Activated T-cell treated with anti-CD3 and anti-CD28 coated beads for 24 hours (primary cell): Measurements from ENCODE around the gene FLRT2.

Experiments
- DNase-seq: peaks from one replicate; pipeline ENCODE4 v3.0.0-alpha.2; 2020; ENCODE audit warnings: low read depth

FLRT2 gene

GRCh38 chr14:85564841-85565527, 35.0 kb downstream of the FLRT2 start:
- no peak for DNase-seq

DNA sequence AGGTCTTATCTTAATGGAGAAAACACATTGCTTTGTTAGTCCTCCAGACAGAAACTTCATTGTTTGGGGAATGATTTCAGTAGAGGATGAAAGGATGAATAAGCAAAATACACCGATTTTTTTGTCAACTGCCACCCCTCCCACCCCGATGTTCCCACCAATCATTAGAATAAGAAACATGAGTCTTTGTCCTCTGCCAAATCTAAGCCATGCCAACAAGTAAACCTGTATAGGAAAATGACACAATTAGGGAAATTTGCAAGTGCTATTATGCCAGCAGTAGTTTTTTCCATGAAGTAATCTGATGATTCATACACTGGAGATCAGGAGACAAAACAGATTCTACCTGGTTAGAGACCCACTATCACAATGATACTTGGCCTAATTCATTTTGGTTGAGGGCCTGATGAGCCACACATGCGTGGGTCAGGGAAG, 35.9 kb downstream of the FLRT2 start:
- no peak for DNase-seq

- no peak for DNase-seq
Measured at GRCh38 chr14:85566603-85567002, 36.7 kb downstream of the FLRT2 start.

GRCh38 chr14:85572011-85572410, 42.1 kb downstream of the FLRT2 start:
- no peak for DNase-seq

DNA sequence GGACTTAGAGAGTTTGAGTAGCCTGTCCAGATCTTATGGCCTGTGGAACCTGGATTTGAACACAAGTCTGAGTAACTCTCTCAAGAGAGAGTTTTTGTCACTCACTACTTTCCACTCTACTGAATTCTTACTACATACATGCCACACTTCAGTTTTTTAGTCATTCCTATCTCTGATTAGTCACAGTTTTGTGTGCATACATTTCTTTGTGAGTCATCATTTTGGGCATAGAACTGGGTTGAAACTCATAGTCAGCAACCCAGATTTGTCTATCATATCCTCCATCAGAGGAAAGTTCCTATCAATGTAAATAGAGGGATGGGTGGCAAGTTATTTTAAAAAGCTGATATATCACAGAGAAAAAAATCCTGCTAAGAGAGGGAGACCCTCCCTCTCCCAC, 42.9 kb downstream of the FLRT2 start:
- DNase-seq: no peak

DNA sequence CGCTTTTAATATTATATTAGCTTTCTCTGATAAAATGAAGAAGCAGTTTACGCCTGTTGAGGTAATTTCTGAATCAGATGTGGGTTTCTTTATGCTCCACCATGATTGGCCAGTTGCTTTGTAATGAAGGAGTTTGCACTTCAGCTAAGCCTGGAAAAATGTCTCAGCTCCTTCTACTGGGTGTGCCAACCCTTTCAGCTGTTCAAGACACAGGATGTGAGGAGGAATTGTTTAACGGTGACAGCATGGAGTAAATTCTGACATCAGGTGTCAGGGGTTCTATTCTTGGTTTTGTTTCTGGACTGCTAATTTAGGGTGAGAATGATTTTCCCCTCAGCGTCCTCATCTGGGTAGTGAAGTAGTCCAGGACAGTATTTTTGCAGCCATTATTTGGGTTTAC, 43.5 kb downstream of the FLRT2 start:
- no peak for DNase-seq

- DNase-seq: no peak
Measured at GRCh38 chr14:85574853-85575616, 45.1 kb downstream of the FLRT2 start.

DNA sequence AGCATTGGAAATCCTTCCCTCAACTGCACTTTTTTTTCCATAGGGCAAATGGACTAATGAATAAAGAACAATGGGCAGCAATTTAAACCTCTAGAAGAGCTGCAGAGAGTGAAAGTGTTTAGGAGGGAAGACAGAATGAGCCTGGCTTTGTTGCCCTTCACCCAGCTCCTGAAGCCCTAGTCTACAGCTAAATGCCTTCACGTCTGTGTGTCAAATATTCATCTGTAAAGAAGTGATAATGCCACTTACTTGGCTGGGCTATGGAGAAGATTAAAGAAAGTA, 45.6 kb downstream of the FLRT2 start:
- DNase-seq: no peak

DNA sequence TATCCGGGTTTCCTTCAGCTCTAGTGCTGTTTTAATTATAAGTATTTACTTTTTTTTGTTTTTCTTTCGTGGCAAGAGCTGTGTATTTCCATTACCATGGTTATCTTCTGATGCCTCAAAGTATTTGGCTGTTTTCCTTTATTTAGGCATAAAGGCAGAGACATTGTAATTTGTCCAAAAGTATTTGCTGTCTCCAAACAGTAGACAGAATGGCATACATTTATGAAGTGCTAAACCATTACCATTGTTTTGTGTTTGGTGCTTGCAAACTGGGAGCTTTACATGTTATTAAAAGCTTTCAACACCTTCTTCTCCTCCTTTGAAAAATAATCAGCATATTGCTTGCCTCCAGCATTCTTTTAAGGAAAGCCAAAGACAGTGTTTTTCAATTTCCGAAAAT, 46.3 kb downstream of the FLRT2 start:
- no peak for DNase-seq

DNA sequence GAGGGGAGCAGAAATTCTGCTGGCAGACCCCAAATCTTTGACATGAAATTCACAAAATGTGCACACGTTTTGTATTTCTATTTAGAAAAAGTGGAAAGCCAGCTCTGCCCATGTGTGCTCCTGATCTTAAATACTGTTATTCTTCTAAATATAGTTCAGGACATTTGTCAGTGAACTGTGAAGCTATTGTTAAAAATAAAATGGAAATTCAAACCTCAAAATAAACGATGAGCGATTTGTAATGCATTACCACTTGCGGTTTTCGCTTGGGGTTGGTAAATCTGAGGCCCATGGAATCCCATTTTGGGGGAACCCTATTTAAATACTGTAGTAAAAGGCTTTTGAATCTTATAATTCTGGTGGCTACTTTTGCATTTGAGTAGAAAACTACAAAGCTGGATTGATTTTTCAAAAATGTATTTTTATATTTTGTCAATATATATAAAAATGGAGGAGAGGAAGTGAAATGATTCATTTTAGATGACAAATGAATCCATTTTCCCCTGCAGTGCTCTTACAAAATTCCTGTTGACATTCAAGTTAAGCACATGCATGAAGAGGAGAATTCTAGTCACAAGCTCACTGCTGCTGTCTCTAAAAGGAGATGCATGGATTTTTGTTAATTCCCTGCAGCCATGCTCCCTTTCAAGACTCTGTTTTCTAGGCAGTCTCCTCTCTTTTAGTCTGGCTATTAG, 47.1 kb downstream of the FLRT2 start:
- DNase-seq: no peak

DNA sequence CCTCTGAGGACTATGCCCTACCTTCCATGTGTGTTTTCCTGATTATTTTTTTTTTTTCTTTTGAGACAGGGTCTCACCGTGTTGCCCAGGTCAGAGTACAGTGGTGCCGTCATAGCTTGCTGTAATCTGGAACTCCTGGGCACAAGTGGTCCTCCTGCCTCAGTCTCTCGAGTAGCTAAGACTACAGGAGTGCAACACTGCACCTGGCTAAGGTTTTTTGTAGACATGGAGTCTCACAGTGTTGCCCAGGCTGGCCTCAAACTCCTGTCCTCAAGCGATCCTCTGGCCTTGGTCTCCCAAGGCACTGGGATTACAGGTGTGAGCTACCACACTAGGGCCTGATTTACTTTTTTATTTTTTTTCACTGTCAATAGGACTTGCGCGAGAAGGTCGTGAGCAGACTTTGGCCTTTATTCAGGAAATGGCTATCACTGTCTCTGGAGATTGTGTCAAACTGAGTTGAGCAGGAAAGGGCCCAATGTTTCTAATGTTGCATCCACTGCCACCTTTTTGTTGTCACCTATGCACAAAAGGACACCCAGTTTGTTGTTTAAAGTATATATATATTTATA, 47.7 kb downstream of the FLRT2 start:
- DNase-seq: no peak

- DNase-seq: no peak
Measured at GRCh38 chr14:85578357-85578756, 48.4 kb downstream of the FLRT2 start.

GRCh38 chr14:85578930-85579329, 49.0 kb downstream of the FLRT2 start:
- DNase-seq: no peak

DNA sequence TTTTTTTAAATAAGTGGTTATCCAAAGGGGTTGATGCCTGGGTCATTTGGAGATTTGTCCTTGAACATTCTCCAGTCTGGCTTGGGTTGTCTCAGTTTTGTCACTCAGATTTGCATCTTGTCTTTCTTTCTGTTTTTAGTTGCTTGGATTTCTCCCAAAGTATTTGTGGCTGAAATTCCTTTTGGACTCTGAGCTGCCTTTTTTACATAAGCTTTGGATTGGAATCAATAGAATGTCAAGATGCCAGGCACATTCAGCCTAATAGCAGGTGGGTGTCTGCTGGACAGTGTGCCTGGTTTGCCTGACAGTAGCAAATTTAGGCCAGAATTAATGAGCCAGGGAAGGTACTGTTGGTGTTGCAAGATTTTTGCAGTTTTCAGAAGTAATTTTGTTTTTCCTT, 50.0 kb downstream of the FLRT2 start:
- DNase-seq: no peak

DNA sequence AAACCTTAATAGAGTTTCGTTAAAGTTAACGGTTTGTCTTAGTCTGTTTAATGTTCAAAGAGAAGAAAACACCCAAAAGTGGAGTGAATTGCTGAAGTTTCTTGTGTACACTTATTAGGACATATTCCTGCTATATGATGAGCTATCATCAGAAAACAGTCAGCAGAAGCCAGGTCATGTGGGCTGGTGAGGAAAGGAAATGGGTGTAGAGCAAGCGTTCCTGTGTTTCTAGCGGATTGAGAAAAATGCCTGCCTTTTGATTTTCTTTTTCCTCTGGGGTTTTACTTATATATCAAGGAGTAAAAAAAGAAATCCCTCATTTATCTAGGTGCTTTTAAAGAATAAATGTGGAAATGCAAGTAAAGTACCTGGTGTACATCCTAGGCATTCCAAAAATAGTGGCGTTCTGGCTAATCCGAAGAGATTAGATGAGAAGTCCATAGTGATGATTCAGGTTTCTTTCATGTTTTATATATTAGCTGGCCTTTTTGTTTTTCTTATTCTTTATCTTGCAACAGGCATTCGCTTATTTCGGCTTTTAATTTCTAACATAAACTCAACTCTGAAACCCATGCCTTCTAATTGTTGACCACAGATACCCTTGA, 50.7 kb downstream of the FLRT2 start:
- no peak for DNase-seq

DNA sequence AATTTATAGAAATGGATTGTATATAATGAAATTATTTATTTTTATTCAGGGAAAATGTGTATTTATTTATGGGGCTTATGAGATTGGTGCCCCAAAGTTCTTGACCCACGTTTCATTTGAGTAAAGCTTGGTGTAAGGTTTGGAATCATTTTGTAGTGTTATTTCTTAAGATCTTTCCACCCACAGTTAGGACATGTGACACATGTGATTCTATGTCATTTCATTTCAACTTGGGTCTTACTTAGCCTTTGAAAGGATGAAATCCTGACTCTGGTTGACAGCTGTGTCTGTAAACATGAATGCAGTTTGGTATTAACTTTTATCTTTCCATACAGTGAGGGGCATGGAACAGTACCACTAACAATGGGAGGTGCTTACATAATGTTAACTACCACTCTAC, 51.7 kb downstream of the FLRT2 start:
- DNase-seq: no peak

- DNase-seq: no peak
Measured at GRCh38 chr14:85583380-85583779, 53.4 kb downstream of the FLRT2 start.

- DNase-seq: no peak
Measured at GRCh38 chr14:85584481-85584880, 54.5 kb downstream of the FLRT2 start.

DNA sequence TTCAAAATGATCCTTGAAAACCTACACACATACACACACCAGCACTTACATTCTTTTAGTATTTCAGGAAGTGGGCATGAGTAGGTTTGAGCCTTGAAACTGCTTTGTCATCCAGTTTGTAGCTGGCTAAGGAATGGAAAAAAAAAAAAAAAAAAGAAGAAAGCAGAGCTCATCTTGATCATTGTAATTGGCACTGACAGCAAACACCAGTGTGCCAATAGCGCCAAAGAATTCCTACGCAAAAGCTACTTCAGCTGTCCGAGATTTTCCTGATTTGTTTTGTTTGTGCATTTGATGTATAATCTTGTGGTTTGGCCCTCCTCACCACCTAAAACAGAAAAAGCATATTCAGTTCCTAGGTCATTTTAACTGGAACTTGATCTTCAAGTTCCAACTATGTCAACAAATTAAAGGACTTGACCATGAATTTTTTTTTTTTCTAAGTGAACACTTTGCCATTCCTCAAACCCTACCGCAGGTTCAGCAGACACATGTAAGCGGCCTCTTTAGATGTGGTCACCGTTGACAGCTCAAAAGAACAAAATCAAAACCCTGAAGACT, 57.3 kb downstream of the FLRT2 start:
- no peak for DNase-seq

GRCh38 chr14:85590784-85591183, 60.8 kb downstream of the FLRT2 start:
- DNase-seq: no peak

- no peak for DNase-seq
Measured at GRCh38 chr14:85594217-85594616, 64.3 kb downstream of the FLRT2 start.

DNA sequence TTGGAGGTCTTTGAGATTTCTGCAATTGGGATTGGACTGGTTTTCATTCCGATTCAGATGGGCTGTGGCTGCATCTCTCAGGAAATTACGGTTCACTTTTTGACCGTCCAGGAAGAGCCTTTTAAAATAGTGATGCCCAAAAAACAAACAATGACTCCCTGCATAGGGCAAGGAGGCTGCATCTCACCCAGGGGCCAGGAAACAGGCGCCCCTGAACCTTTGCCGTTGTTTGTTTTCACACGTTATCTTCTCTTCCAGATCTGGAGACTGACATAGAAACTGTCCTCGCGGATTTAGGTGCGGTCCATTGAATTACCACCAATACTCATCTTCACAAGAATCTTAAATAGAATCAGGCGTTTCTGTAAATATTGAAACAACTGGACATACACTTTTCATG, 66.0 kb downstream of the FLRT2 start:
- DNase-seq: no peak
